GM23338 (cell line): ENCODE data around the gene PTPRR. TPM values are rescaled to one million over a fixed set of nuclear protein-coding genes. Genes with fewer than 3 reads are reported as not detected.

Source experiments
- ATAC-seq: fragments of 200-7000 bp; cut with Tn5 transposase; 3 replicates; pipeline ENCODE4 v1.9.1; 2020
- DNase-seq: peaks from one replicate; pipeline ENCODE4 v3.0.0-alpha.2; 2015; ENCODE audit warnings: low spot score
- H2AFZ ChIP-seq: fragments of 200-600 bp; sonication (generic); 2 replicates; pipeline ENCODE4 v1.8.0; 2016; ENCODE audit warnings: antibody characterized with exemption, mild to moderate bottlenecking, moderate library complexity
- H3F3A ChIP-seq: fragments of 200-600 bp; sonication (generic); replicated peaks from 2 replicates; pipeline ENCODE4 v1.8.0; 2017; ENCODE audit warnings: antibody characterized with exemption, mixed run types, low read depth
- H3K27ac ChIP-seq: fragments of 200-600 bp; sonication (generic); 2 replicates; pipeline ENCODE4 v1.6.1; 2016; ENCODE audit warnings: low read depth
- H3K27me3 ChIP-seq: fragments of 200-600 bp; sonication (generic); 2 replicates; pipeline ENCODE4 v1.8.0; 2016; ENCODE audit warnings: mild to moderate bottlenecking, mixed run types, moderate library complexity; ENCODE audit not compliant: insufficient read depth
- H3K36me3 ChIP-seq: fragments of 200-600 bp; sonication (generic); 2 replicates; pipeline ENCODE4 v1.8.0; 2016; ENCODE audit warnings: mild to moderate bottlenecking; ENCODE audit not compliant: insufficient read depth
- H3K4me1 ChIP-seq: fragments of 200-600 bp; sonication (generic); 2 replicates; pipeline ENCODE4 v1.8.0; 2016; ENCODE audit warnings: mild to moderate bottlenecking, moderate library complexity; ENCODE audit not compliant: insufficient read depth
- H3K4me2 ChIP-seq: fragments of 200-600 bp; sonication (generic); 2 replicates; pipeline ENCODE4 v1.7.1; 2017; ENCODE audit warnings: mixed run types
- H3K4me3 ChIP-seq: fragments of 200-600 bp; sonication (generic); 2 replicates; pipeline ENCODE4 v1.6.1; 2016; ENCODE audit warnings: mixed run types
- H3K79me2 ChIP-seq: fragments of 200-600 bp; sonication (generic); replicated peaks from 2 replicates; pipeline ENCODE4 v1.8.0; 2017; ENCODE audit warnings: mild to moderate bottlenecking; ENCODE audit not compliant: insufficient read depth
- H3K9me2 ChIP-seq: fragments of 200-600 bp; sonication (generic); 2 replicates; pipeline ENCODE4 v1.8.0; 2017; ENCODE audit not compliant: insufficient read depth
- H4K20me1 ChIP-seq: fragments of 200-600 bp; sonication (generic); replicated peaks from 2 replicates; pipeline ENCODE4 v1.8.0; 2017; ENCODE audit warnings: mild to moderate bottlenecking; ENCODE audit not compliant: insufficient read depth
- H3K27ac Mint-ChIP-seq: 2 replicates; pipeline ENCODE4 v1.8.0; 2020; ENCODE audit warnings: inconsistent platforms, mild to moderate bottlenecking, moderate library complexity, mixed read lengths
- H3K27me3 Mint-ChIP-seq: 3 replicates; pipeline ENCODE4 v1.8.0; 2022; ENCODE audit warnings: low read depth, mild to moderate bottlenecking, moderate library complexity, mixed read lengths, inconsistent platforms; ENCODE audit not compliant: insufficient read depth, poor library complexity
- H3K36me3 Mint-ChIP-seq: 3 replicates; pipeline ENCODE4 v1.8.0; 2021; ENCODE audit warnings: low read depth, mild to moderate bottlenecking, inconsistent platforms, moderate library complexity, mixed read lengths
- H3K4me1 Mint-ChIP-seq: 3 replicates; pipeline ENCODE4 v1.8.0; 2020; ENCODE audit warnings: mild to moderate bottlenecking, inconsistent platforms, mixed read lengths
- H3K4me3 Mint-ChIP-seq: 3 replicates; pipeline ENCODE4 v1.8.0; 2021; ENCODE audit warnings: moderate library complexity, mild to moderate bottlenecking, inconsistent platforms, mixed read lengths
- H3K9me3 Mint-ChIP-seq: 3 replicates; pipeline ENCODE4 v1.8.0; 2020; ENCODE audit warnings: moderate library complexity, mild to moderate bottlenecking, inconsistent platforms, mixed read lengths
- CREB1 ChIP-seq: fragments of 250-450 bp; sonication (Bioruptor Pico); IDR thresholded peaks from 2 replicates; pipeline ENCODE4 v1.5.0; 2020; ENCODE audit warnings: low read depth, mild to moderate bottlenecking, moderate library complexity
- EZH2 ChIP-seq: fragments of 200-600 bp; sonication (generic); IDR thresholded peaks from one replicate; pipeline ENCODE4 v1.8.0; 2017; ENCODE audit warnings: antibody characterized with exemption, mild to moderate bottlenecking, low read depth; ENCODE audit not compliant: unreplicated experiment
- EZH2phosphoT487 ChIP-seq: fragments of 200-600 bp; sonication (generic); IDR thresholded peaks from one replicate; pipeline ENCODE4 v1.8.1; 2018; ENCODE audit warnings: antibody characterized with exemption; ENCODE audit not compliant: unreplicated experiment
- JUNB ChIP-seq: IDR thresholded peaks from one replicate; pipeline ENCODE4 v1.6.1; 2016; ENCODE audit warnings: antibody characterized with exemption; ENCODE audit not compliant: unreplicated experiment
- NANOG ChIP-seq: IDR thresholded peaks from 2 replicates; pipeline ENCODE4 v1.6.1; 2016; ENCODE audit warnings: antibody characterized with exemption, borderline replicate concordance
- POLR2AphosphoS5 ChIP-seq: IDR thresholded peaks from 2 replicates; pipeline ENCODE4 v1.6.1; 2016; ENCODE audit warnings: antibody characterized with exemption, low read depth
- STAT1 ChIP-seq: IDR thresholded peaks from one replicate; pipeline ENCODE4 v1.6.1; 2016; ENCODE audit warnings: antibody characterized with exemption; ENCODE audit not compliant: unreplicated experiment
- ZNF114 ChIP-seq: fragments of 250-450 bp; sonication (Bioruptor Pico); IDR thresholded peaks from 2 replicates; pipeline ENCODE4 v1.5.0; 2020; ENCODE audit warnings: mild to moderate bottlenecking, moderate library complexity
- polyA plus RNA-seq: library from polyadenylated mRNA; unstranded; fragments of >200 nt; fragmentation: Nextera tagmentation; extraction: Ambion mirVana; gene quantifications from 2 replicates; pipeline ENCODE4 v1.2.1, GENCODE V29; 2016
- total RNA-seq: library from RNA; depleted of rRNA; stranded (reverse); fragments of >200 nt; shearing (Covaris generic); gene quantifications from 2 replicates; pipeline ENCODE4 v1.2.3, GENCODE V29; 2014
- TF ChIP-seq, protein P1 (sequence below), 2 experiments: fragments of 200-600 bp in 1 of 2; sonication (generic) in 1 of 2; conservative IDR thresholded peaks; 2 replicates each; pipeline versions ENCODE4 v1.5.1 to v1.6.1; 2016 to 2017; ENCODE audit warnings: antibody characterized with exemption in 2 of 2, low read depth in 2 of 2, mild to moderate bottlenecking in 2 of 2, moderate library complexity in 1 of 2
- TF ChIP-seq, protein P2 (sequence below): fragments of 250-450 bp; sonication (Bioruptor Pico); IDR thresholded peaks from 2 replicates; pipeline ENCODE4 v1.5.0; 2020; ENCODE audit warnings: mild to moderate bottlenecking, moderate library complexity

Gene PTPRR
- total and polyA plus RNA-seq, 2 experiments from 2014 or later, result 0.26 to 0.76 TPM

DNA sequence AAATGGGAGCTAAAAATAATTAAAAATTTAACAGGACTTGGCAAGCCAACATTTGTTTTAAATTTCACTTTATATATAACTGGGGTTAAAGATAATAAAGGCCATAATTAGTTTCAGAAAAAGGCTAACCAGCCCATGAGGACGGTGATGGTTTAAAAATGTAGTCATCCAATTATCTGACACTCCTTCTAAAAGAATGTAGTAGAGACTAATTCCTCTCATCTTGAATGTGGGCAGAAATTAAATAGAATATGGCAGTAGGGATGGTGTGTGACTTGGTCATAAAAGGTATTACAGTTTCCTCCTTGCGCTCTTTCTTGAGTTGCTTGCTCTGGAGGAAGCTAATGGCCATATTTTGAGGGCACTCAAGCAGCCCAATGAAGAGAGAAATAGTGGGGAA, 234.2 kb downstream of the PTPRR start:
- Histone ChIP-seq H3K36me3 (no peaks in the 10 kb centered on the region), H3K4me2 (no peak overlapping the region), H3K4me3 (no peak overlapping the region), H3K79me2 (no peaks in the 10 kb centered on the region), H3K9me2 (peaks cover 3% of the 10 kb centered on the region; the same call in 1 of the 2 replicates), H4K20me1 (no peaks in the 10 kb centered on the region), H3K27ac (no peak overlapping the region), H2AFZ (no peak overlapping the region), H3K27me3 (no peaks in the 10 kb centered on the region), H3K4me1 (peaks cover 14% of the 10 kb centered on the region), H3F3A (no peaks in the 10 kb centered on the region)
- H3K4me3 Mint-ChIP-seq, result no peak overlapping the region
- H3K27me3 Mint-ChIP-seq, result peaks cover 2% of the 10 kb centered on the region
- H3K9me3 Mint-ChIP-seq, result no peaks in the 10 kb centered on the region
- H3K36me3 Mint-ChIP-seq, result no peaks in the 10 kb centered on the region
- TF ChIP-seq CREB1, result no peak
- TF ChIP-seq, protein P1, sequence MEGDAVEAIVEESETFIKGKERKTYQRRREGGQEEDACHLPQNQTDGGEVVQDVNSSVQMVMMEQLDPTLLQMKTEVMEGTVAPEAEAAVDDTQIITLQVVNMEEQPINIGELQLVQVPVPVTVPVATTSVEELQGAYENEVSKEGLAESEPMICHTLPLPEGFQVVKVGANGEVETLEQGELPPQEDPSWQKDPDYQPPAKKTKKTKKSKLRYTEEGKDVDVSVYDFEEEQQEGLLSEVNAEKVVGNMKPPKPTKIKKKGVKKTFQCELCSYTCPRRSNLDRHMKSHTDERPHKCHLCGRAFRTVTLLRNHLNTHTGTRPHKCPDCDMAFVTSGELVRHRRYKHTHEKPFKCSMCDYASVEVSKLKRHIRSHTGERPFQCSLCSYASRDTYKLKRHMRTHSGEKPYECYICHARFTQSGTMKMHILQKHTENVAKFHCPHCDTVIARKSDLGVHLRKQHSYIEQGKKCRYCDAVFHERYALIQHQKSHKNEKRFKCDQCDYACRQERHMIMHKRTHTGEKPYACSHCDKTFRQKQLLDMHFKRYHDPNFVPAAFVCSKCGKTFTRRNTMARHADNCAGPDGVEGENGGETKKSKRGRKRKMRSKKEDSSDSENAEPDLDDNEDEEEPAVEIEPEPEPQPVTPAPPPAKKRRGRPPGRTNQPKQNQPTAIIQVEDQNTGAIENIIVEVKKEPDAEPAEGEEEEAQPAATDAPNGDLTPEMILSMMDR (conservative IDR thresholded peaks at IDR 0.05; ENCODE audit: low read depth in 2 of 2), result no peak
- no peak for TF ChIP-seq STAT1
- TF ChIP-seq JUNB, result no peak
- TF ChIP-seq, protein P2, sequence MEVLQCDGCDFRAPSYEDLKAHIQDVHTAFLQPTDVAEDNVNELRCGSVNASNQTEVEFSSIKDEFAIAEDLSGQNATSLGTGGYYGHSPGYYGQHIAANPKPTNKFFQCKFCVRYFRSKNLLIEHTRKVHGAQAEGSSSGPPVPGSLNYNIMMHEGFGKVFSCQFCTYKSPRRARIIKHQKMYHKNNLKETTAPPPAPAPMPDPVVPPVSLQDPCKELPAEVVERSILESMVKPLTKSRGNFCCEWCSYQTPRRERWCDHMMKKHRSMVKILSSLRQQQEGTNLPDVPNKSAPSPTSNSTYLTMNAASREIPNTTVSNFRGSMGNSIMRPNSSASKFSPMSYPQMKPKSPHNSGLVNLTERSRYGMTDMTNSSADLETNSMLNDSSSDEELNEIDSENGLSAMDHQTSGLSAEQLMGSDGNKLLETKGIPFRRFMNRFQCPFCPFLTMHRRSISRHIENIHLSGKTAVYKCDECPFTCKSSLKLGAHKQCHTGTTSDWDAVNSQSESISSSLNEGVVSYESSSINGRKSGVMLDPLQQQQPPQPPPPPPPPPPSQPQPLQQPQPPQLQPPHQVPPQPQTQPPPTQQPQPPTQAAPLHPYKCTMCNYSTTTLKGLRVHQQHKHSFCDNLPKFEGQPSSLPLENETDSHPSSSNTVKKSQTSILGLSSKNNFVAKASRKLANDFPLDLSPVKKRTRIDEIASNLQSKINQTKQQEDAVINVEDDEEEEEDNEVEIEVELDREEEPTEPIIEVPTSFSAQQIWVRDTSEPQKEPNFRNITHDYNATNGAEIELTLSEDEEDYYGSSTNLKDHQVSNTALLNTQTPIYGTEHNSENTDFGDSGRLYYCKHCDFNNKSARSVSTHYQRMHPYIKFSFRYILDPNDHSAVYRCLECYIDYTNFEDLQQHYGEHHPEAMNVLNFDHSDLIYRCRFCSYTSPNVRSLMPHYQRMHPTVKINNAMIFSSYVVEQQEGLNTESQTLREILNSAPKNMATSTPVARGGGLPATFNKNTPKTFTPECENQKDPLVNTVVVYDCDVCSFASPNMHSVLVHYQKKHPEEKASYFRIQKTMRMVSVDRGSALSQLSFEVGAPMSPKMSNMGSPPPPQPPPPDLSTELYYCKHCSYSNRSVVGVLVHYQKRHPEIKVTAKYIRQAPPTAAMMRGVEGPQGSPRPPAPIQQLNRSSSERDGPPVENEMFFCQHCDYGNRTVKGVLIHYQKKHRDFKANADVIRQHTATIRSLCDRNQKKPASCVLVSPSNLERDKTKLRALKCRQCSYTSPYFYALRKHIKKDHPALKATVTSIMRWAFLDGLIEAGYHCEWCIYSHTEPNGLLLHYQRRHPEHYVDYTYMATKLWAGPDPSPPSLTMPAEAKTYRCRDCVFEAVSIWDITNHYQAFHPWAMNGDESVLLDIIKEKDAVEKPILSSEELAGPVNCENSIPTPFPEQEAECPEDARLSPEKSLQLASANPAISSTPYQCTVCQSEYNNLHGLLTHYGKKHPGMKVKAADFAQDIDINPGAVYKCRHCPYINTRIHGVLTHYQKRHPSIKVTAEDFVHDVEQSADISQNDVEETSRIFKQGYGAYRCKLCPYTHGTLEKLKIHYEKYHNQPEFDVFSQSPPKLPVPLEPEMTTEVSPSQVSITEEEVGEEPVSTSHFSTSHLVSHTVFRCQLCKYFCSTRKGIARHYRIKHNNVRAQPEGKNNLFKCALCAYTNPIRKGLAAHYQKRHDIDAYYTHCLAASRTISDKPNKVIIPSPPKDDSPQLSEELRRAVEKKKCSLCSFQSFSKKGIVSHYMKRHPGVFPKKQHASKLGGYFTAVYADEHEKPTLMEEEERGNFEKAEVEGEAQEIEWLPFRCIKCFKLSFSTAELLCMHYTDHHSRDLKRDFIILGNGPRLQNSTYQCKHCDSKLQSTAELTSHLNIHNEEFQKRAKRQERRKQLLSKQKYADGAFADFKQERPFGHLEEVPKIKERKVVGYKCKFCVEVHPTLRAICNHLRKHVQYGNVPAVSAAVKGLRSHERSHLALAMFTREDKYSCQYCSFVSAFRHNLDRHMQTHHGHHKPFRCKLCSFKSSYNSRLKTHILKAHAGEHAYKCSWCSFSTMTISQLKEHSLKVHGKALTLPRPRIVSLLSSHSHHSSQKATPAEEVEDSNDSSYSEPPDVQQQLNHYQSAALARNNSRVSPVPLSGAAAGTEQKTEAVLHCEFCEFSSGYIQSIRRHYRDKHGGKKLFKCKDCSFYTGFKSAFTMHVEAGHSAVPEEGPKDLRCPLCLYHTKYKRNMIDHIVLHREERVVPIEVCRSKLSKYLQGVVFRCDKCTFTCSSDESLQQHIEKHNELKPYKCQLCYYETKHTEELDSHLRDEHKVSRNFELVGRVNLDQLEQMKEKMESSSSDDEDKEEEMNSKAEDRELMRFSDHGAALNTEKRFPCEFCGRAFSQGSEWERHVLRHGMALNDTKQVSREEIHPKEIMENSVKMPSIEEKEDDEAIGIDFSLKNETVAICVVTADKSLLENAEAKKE (CRISPR knock-in tag), result no peak
- TF ChIP-seq POLR2AphosphoS5, result no peak
- no peak for TF ChIP-seq EZH2
- TF ChIP-seq NANOG, result no peak
- TF ChIP-seq EZH2phosphoT487, result no peak
- no peak for TF ChIP-seq ZNF114
- DNase-seq (no peak), ATAC-seq (no peak)
- H3K4me1 Mint-ChIP-seq, result peaks cover 21% of the 10 kb centered on the region
- H3K27ac Mint-ChIP-seq, result no peak overlapping the region
